ENCODE data around the gene WWOX. TPM values are rescaled to one million over a fixed set of nuclear protein-coding genes. Genes with fewer than 3 reads are reported as not detected.

Gene WWOX
- total and polyA plus RNA-seq, 2 of the 4 experiments (the other 2 are of a cell fraction) = 2.7 to 5.4 TPM

DNA sequence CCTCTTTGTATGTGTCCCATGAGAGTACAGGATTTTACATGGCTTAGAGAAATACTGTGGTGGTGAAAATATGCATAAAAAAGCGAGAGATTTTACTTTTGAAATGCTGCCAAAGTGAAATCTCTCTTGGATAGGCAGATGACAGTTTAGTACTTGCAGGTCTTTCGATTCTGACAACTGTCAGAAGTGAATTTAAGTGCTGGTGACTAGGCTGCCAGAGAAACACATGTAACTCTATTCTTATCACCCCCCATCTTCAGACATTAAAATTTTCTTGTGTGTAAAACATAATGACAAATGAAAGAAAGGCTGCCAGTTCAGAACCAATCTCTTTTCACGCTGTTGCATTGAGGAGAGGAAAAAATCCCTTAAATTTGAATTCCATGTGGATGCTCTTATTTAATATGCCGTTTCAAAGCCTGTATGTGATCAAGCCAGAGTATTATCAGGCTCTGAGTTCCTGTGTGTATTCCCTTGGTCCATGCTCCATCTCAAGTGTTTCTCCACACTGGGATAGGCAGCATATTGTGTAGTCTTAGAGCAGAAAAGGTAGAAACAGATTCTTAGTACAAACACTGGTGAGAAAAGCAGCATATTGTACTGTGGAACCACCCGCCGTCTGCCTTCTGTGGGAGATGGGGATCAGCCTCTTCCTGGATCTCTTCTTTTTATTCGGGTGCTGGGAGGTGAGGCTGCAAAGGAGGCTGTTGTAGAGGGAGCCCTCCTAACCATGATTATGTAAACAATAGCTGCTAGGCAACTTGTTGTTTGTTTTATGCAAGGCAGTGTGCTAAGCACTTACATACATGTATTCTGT is 291.3 kb downstream of the WWOX start:
- DNase-seq = no peak
- H3K9me1 ChIP-seq (ENCODE audit: insufficient read depth, low read length) = no peaks in the 10 kb centered on the region
- no peak for TF ChIP-seq CEBPB (IDR thresholded peaks at IDR 0.05; ENCODE audit: low read depth, low read length)
- no peak for TF ChIP-seq MAZ (IDR thresholded peaks at IDR 0.05; ENCODE audit: borderline replicate concordance, low read depth, low read length)
- TF ChIP-seq POLR2A (IDR thresholded peaks at IDR 0.05; ENCODE audit: low read depth, low read length) = no peak
- no peak for TF ChIP-seq MXI1 (IDR thresholded peaks at IDR 0.05; ENCODE audit: borderline replicate concordance, low read depth, low read length)
- no peak for TF ChIP-seq MAFK (IDR thresholded peaks at IDR 0.05; ENCODE audit: low read depth, low read length)
- TF ChIP-seq, protein P1, sequence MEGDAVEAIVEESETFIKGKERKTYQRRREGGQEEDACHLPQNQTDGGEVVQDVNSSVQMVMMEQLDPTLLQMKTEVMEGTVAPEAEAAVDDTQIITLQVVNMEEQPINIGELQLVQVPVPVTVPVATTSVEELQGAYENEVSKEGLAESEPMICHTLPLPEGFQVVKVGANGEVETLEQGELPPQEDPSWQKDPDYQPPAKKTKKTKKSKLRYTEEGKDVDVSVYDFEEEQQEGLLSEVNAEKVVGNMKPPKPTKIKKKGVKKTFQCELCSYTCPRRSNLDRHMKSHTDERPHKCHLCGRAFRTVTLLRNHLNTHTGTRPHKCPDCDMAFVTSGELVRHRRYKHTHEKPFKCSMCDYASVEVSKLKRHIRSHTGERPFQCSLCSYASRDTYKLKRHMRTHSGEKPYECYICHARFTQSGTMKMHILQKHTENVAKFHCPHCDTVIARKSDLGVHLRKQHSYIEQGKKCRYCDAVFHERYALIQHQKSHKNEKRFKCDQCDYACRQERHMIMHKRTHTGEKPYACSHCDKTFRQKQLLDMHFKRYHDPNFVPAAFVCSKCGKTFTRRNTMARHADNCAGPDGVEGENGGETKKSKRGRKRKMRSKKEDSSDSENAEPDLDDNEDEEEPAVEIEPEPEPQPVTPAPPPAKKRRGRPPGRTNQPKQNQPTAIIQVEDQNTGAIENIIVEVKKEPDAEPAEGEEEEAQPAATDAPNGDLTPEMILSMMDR (conservative IDR thresholded peaks at IDR 0.05; ENCODE audit: low read depth, low read length) = no peak
- TF ChIP-seq SMC3 (IDR thresholded peaks at IDR 0.05; ENCODE audit: low read depth, low read length) = no peak
- TF ChIP-seq, protein P2, sequence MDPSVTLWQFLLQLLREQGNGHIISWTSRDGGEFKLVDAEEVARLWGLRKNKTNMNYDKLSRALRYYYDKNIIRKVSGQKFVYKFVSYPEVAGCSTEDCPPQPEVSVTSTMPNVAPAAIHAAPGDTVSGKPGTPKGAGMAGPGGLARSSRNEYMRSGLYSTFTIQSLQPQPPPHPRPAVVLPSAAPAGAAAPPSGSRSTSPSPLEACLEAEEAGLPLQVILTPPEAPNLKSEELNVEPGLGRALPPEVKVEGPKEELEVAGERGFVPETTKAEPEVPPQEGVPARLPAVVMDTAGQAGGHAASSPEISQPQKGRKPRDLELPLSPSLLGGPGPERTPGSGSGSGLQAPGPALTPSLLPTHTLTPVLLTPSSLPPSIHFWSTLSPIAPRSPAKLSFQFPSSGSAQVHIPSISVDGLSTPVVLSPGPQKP (IDR thresholded peaks at IDR 0.05; ENCODE audit: borderline replicate concordance, low read depth, low read length) = no peak
- TF ChIP-seq RCOR1 (IDR thresholded peaks at IDR 0.05; ENCODE audit: insufficient replicate concordance, low read length) = no peak
- TF ChIP-seq NFE2L2 (IDR thresholded peaks at IDR 0.05; ENCODE audit: low read depth, low read length) = no peak

More for the DNA sequence above, 291.3 kb downstream of the WWOX start:
- H2AK5ac ChIP-seq (ENCODE audit: low read depth, low read length) = no peak overlapping the region
- ATAC-seq (ENCODE audit: low read depth) = no peak
- in situ Hi-C loops (cut with MboI; ENCODE audit: low sequenced_read_pairs) (no loop called here), dilution Hi-C loops (cut with HindIII; ENCODE audit: low sequenced_read_pairs, unreplicated experiment) (no loop called here), intact Hi-C loops (cut with micrococcal nuclease) (no loop called here)
- POLR2A ChIA-PET (ENCODE audit: unreplicated experiment) = no interaction called here
- no peak overlapping the region for H2BK15ac ChIP-seq (ENCODE audit: low read depth, low read length)
- H2AK9ac ChIP-seq (replicated peaks; ENCODE audit: low read depth, low read length, poor library complexity) = no peak overlapping the region
- H3K56ac ChIP-seq (ENCODE audit: extremely low read depth, insufficient read depth, low read length) = no peak overlapping the region
- no peaks in the 10 kb centered on the region for H3K4me1 ChIP-seq (ENCODE audit: control insufficient read depth, insufficient read depth, low read length)
- no peak overlapping the region for H3K14ac ChIP-seq (replicated peaks; ENCODE audit: low read depth, low read length)
- H3K36me3 ChIP-seq (ENCODE audit: control insufficient read depth, insufficient read depth, low read length) = no peaks in the 10 kb centered on the region
- H4K5ac ChIP-seq (ENCODE audit: low read depth, low read length) = no peak overlapping the region
- H4K20me1 ChIP-seq (ENCODE audit: insufficient read depth, low read length) = no peaks in the 10 kb centered on the region
- H3K9ac ChIP-seq (ENCODE audit: low read depth, low read length) = no peak overlapping the region
- peaks cover 20% of the 10 kb centered on the region for H3K9me3 ChIP-seq (ENCODE audit: control insufficient read depth, insufficient read depth, low read length)
- H2BK120ac ChIP-seq (ENCODE audit: low read depth, low read length) = no peak overlapping the region
- H4K91ac ChIP-seq (ENCODE audit: insufficient read depth, low read depth, low read length) = no peak overlapping the region
- no peak overlapping the region for H3K23ac ChIP-seq (ENCODE audit: low read depth, low read length)
- H3K27me3 ChIP-seq (ENCODE audit: control insufficient read depth, insufficient read depth, low read length) = no peaks in the 10 kb centered on the region
- WGBS, 2 experiments (ENCODE audit: extremely low coverage in 2 of 2, insufficient read length in 1 of 2) = no CpG with 5 or more reads among the region's 7 CpGs
- H3K4me3 ChIP-seq (ENCODE audit: insufficient read depth, low read depth, low read length) = no peak overlapping the region
- H2BK20ac ChIP-seq (ENCODE audit: low read depth, low read length) = no peak overlapping the region
- H2AFZ ChIP-seq (replicated peaks; ENCODE audit: low read length, poor library complexity) = no peak overlapping the region
- CTCF ChIA-PET = no interaction called here
- H3K79me1 ChIP-seq (ENCODE audit: low read depth in 1 of 2, low read length in 2 of 2) = no peaks in the 10 kb centered on the region
- no peak overlapping the region for H3K27ac ChIP-seq (ENCODE audit: insufficient read depth, low read length)
- no peak overlapping the region for H2BK5ac ChIP-seq (ENCODE audit: low read depth, low read length, poor library complexity, severe bottlenecking)
- BruUV-seq (replicated peaks) = no TSS peak
- no peak overlapping the region for H3K18ac ChIP-seq (ENCODE audit: low read depth, low read length)
- H3K4ac ChIP-seq (ENCODE audit: low read depth, low read length) = no peak overlapping the region
- no peak overlapping the region for H3K4me2 ChIP-seq (ENCODE audit: low read depth, low read length)
- no peak overlapping the region for H4K8ac ChIP-seq (ENCODE audit: low read depth in 2 of 2, low read length in 2 of 2)
